Measurements from ENCODE around the gene PCDH1. TPM values are rescaled to one million over a fixed set of nuclear protein-coding genes. Genes with fewer than 3 reads are reported as not detected.
A peak's percentile ranks its signal among the peaks of the same experiment; 100 is the strongest.
"Not testable (repeated sequence)": the region's sequence is repeated elsewhere in the genome, so short reads cannot be mapped to it uniquely, and the experiment has no call there.

The PCDH1 gene
- not detected in 2 replicates for total RNA-seq

- peak within 1 kb of the TSS; percentile 76 for H3K4me3 Mint-ChIP-seq
- no peak for DNase-seq (ENCODE audit: low spot score)
- intact Hi-C loops (cut with micrococcal nuclease), result loop anchor here (2.0 to 5.0 kb wide), 3 partner anchors 51 to 461 kb away; partner anchors contain the start of gene PCDHGB7
- no peaks in the 10 kb centered on the region for H3K9me3 Mint-ChIP-seq
- no peaks in the 10 kb centered on the region for H3K36me3 Mint-ChIP-seq (ENCODE audit: low read depth)
- H3K27me3 Mint-ChIP-seq (ENCODE audit: insufficient read depth), result peaks cover 78% of the 10 kb centered on the region
- H3K4me1 Mint-ChIP-seq (ENCODE audit: low read depth), result peaks cover 25% of the 10 kb centered on the region
- peak within 1 kb of the TSS; percentile 37 for H3K27ac Mint-ChIP-seq
These were observed at the start of gene PCDH1 for GRCh38 chr5:141878186-141878710. PCDH1 (minus strand) TSS chr5:141878410; CDS start chr5:141878262, 148 bp downstream.

GRCh38 chr5:141926434-141926833, 48.2 kb upstream of the PCDH1 start:
- Mint-ChIP-seq H3K9me3 (no peaks in the 10 kb centered on the region), H3K27ac (no peak overlapping the region), H3K27me3 (ENCODE audit: insufficient read depth) (no peaks in the 10 kb centered on the region), H3K4me1 (ENCODE audit: low read depth) (peaks cover 32% of the 10 kb centered on the region), H3K36me3 (ENCODE audit: low read depth) (peaks cover 43% of the 10 kb centered on the region), H3K4me3 (peak overlapping the region; percentile 17)
- DNase-seq (ENCODE audit: low spot score), result no peak
- intact Hi-C loops (cut with micrococcal nuclease), result no loop called here

GRCh38 chr5:141923448-141924313, 45.5 kb upstream of the PCDH1 start, which contains the start of gene DELE1:
DELE1 (plus strand) TSS chr5:141923871; CDS start chr5:141923942, 71 bp downstream.
- H3K27me3 Mint-ChIP-seq (ENCODE audit: insufficient read depth), result no peaks in the 10 kb centered on the region
- H3K9me3 Mint-ChIP-seq, result no peaks in the 10 kb centered on the region
- peak; percentile 88 for DNase-seq (ENCODE audit: low spot score)
- peaks cover 27% of the 10 kb centered on the region for H3K36me3 Mint-ChIP-seq (ENCODE audit: low read depth)
- peak within 1 kb of the TSS; percentile 96 for H3K27ac Mint-ChIP-seq
- intact Hi-C loops (cut with micrococcal nuclease), result loop anchor here (1.0 to 5.0 kb wide), 8 partner anchors 37 to 287 kb away; partner anchors contain the start of genes FCHSD1, HDAC3, RELL2 and RNF14
- H3K4me3 Mint-ChIP-seq, result peak within 1 kb of the TSS; percentile 92
- H3K4me1 Mint-ChIP-seq (ENCODE audit: low read depth), result peaks cover 32% of the 10 kb centered on the region

- H3K27me3 Mint-ChIP-seq (ENCODE audit: insufficient read depth); DNase-seq (ENCODE audit: low spot score); H3K9me3 Mint-ChIP-seq: not testable (repeated sequence)
- intact Hi-C loops (cut with micrococcal nuclease), result loop anchor here (1.0 to 5.0 kb wide), 2 partner anchors 37 to 94 kb away; no protein-coding TSS in a partner anchor
- Mint-ChIP-seq H3K4me3 (peak overlapping the region; percentile 92), H3K27ac (peak overlapping the region; percentile 96), H3K36me3 (ENCODE audit: low read depth) (peaks cover 21% of the 10 kb centered on the region), H3K4me1 (ENCODE audit: low read depth) (peaks cover 29% of the 10 kb centered on the region)
These were observed 44.7 kb upstream of the PCDH1 start for GRCh38 chr5:141922827-141923447.

- Mint-ChIP-seq H3K27ac (no peak overlapping the region), H3K4me1 (ENCODE audit: low read depth) (peaks cover 13% of the 10 kb centered on the region), H3K27me3 (ENCODE audit: insufficient read depth) (peaks cover 13% of the 10 kb centered on the region), H3K4me3 (no peak overlapping the region), H3K9me3 (no peaks in the 10 kb centered on the region), H3K36me3 (ENCODE audit: low read depth) (peaks cover 7% of the 10 kb centered on the region)
- DNase-seq (ENCODE audit: low spot score), result no peak
- intact Hi-C loops (cut with micrococcal nuclease), result loop anchor here (5.0 kb wide), 1 partner anchor 97 kb away; no protein-coding TSS in a partner anchor
These were observed 42.6 kb upstream of the PCDH1 start for GRCh38 chr5:141920771-141921170.

- Mint-ChIP-seq H3K4me1 (ENCODE audit: low read depth) (peaks cover 8% of the 10 kb centered on the region), H3K4me3 (no peak overlapping the region), H3K27ac (no peak overlapping the region), H3K27me3 (ENCODE audit: insufficient read depth) (peaks cover 26% of the 10 kb centered on the region), H3K9me3 (no peaks in the 10 kb centered on the region), H3K36me3 (ENCODE audit: low read depth) (peaks cover 3% of the 10 kb centered on the region)
- no peak for DNase-seq (ENCODE audit: low spot score)
- intact Hi-C loops (cut with micrococcal nuclease), result loop anchor here (5.0 kb wide), 1 partner anchor 98 kb away; no protein-coding TSS in a partner anchor
These were observed 41.3 kb upstream of the PCDH1 start for GRCh38 chr5:141919218-141920119.

- H3K36me3 Mint-ChIP-seq (ENCODE audit: low read depth), result no peaks in the 10 kb centered on the region
- H3K4me1 Mint-ChIP-seq (ENCODE audit: low read depth), result peaks cover 7% of the 10 kb centered on the region
- intact Hi-C loops (cut with micrococcal nuclease), result no loop called here
- no peak overlapping the region for H3K4me3 Mint-ChIP-seq
- peaks cover 39% of the 10 kb centered on the region for H3K27me3 Mint-ChIP-seq (ENCODE audit: insufficient read depth)
- no peak overlapping the region for H3K27ac Mint-ChIP-seq
- H3K9me3 Mint-ChIP-seq, result no peaks in the 10 kb centered on the region
- no peak for DNase-seq (ENCODE audit: low spot score)
These were observed 39.5 kb upstream of the PCDH1 start for GRCh38 chr5:141917760-141918159.

- Mint-ChIP-seq H3K27me3 (ENCODE audit: insufficient read depth) (peaks cover 44% of the 10 kb centered on the region), H3K27ac (no peak overlapping the region), H3K36me3 (ENCODE audit: low read depth) (no peaks in the 10 kb centered on the region), H3K4me1 (ENCODE audit: low read depth) (peaks cover 7% of the 10 kb centered on the region), H3K4me3 (no peak overlapping the region), H3K9me3 (no peaks in the 10 kb centered on the region)
- intact Hi-C loops (cut with micrococcal nuclease), result no loop called here
- DNase-seq (ENCODE audit: low spot score), result no peak
These were observed 38.3 kb upstream of the PCDH1 start for GRCh38 chr5:141916522-141916921.

GRCh38 chr5:141915881-141916336, 37.7 kb upstream of the PCDH1 start:
- peaks cover 7% of the 10 kb centered on the region for H3K4me1 Mint-ChIP-seq (ENCODE audit: low read depth)
- no peak for DNase-seq (ENCODE audit: low spot score)
- H3K27me3 Mint-ChIP-seq (ENCODE audit: insufficient read depth), result peaks cover 44% of the 10 kb centered on the region
- no peaks in the 10 kb centered on the region for H3K9me3 Mint-ChIP-seq
- intact Hi-C loops (cut with micrococcal nuclease), result no loop called here
- no peak overlapping the region for H3K27ac Mint-ChIP-seq
- H3K4me3 Mint-ChIP-seq, result no peak overlapping the region
- no peaks in the 10 kb centered on the region for H3K36me3 Mint-ChIP-seq (ENCODE audit: low read depth)

GRCh38 chr5:141914797-141915196, 36.6 kb upstream of the PCDH1 start:
- Mint-ChIP-seq H3K4me1 (ENCODE audit: low read depth) (peaks cover 7% of the 10 kb centered on the region), H3K4me3 (no peak overlapping the region), H3K27me3 (ENCODE audit: insufficient read depth) (peaks cover 44% of the 10 kb centered on the region), H3K9me3 (no peaks in the 10 kb centered on the region), H3K36me3 (ENCODE audit: low read depth) (no peaks in the 10 kb centered on the region), H3K27ac (no peak overlapping the region)
- intact Hi-C loops (cut with micrococcal nuclease), result no loop called here
- DNase-seq (ENCODE audit: low spot score), result no peak

- Mint-ChIP-seq H3K4me1 (ENCODE audit: low read depth) (peaks cover 7% of the 10 kb centered on the region), H3K9me3 (no peaks in the 10 kb centered on the region), H3K27ac (no peak overlapping the region), H3K27me3 (ENCODE audit: insufficient read depth) (peaks cover 44% of the 10 kb centered on the region), H3K4me3 (no peak overlapping the region), H3K36me3 (ENCODE audit: low read depth) (no peaks in the 10 kb centered on the region)
- intact Hi-C loops (cut with micrococcal nuclease), result no loop called here
- DNase-seq (ENCODE audit: low spot score), result no peak
These were observed 36.1 kb upstream of the PCDH1 start for GRCh38 chr5:141914199-141914743.
